Ectodermal cell (in vitro differentiated cells): ENCODE measurements around the gene DEFB131A.
"Not testable (repeated sequence)": the region's sequence is repeated elsewhere in the genome, so short reads cannot be mapped to it uniquely, and the experiment has no call there.

ENCODE experiments used
- H3K27ac ChIP-seq: 2 replicates; pipeline ENCODE4 v1.7.0; 2013; ENCODE audit warnings: mild to moderate bottlenecking, low read depth, low read length; ENCODE audit not compliant: insufficient read depth, poor library complexity, severe bottlenecking
- H3K27me3 ChIP-seq: 2 replicates; pipeline ENCODE4 v1.7.0; 2013; ENCODE audit warnings: mild to moderate bottlenecking, low read length; ENCODE audit not compliant: insufficient read depth, control insufficient read depth, poor library complexity, severe bottlenecking
- H3K36me3 ChIP-seq: one replicate; pipeline ENCODE4 v1.7.0; 2013; ENCODE audit warnings: low read length; ENCODE audit not compliant: control insufficient read depth, insufficient read depth
- H3K4me1 ChIP-seq: one replicate; pipeline ENCODE4 v1.7.0; 2013; ENCODE audit warnings: low read length; ENCODE audit not compliant: control insufficient read depth, insufficient read depth
- H3K4me3 ChIP-seq: 2 replicates; pipeline ENCODE4 v1.7.0; 2013; ENCODE audit warnings: low read depth, low read length, control low read depth; ENCODE audit not compliant: insufficient read depth
- H3K9me3 ChIP-seq: 2 replicates; pipeline ENCODE4 v1.7.0; 2013; ENCODE audit warnings: mild to moderate bottlenecking, low read length, moderate library complexity; ENCODE audit not compliant: control insufficient read depth
- WGBS, 2 experiments: methylation state at CpG; one replicate each; pipeline ENCODE4 v1.1.7; 2013; ENCODE audit warnings: missing lambda C conversion rate in 2 of 2; 5-methylcytosine and 5-hydroxymethylcytosine counted together

Gene DEFB131A

DNA sequence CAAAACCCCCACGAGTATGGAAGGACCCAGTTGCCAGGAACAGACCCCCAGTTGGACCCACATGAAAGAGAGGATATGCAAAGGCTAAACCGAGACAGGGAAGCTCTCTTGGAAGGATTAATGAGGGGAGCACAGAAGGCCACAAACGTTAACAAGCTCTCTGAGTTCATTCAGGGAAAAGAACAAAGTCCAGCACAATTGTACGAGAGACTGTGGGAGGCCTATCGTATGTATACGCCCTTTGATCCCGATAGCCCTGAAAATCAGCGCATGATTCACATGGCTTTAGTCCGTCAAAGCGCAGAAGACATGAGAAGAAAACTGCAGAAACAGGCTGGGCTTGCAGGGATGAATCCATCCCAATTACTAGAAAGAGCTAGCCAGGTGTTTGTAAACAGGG is 8.0 kb downstream of the DEFB131A start:
- H3K4me3 ChIP-seq, H3K4me1 ChIP-seq, H3K27ac ChIP-seq, H3K9me3 ChIP-seq, H3K36me3 ChIP-seq, H3K27me3 ChIP-seq: not testable (repeated sequence)
- 87 to 92% methylated on average over 9 to 10 of the region's 10 CpGs for WGBS, 2 experiments

GRCh38 chr4:9454284-9454683 is 10.1 kb downstream of the DEFB131A start:
- not testable (repeated sequence) for H3K27me3 ChIP-seq, H3K4me1 ChIP-seq, H3K9me3 ChIP-seq, H3K36me3 ChIP-seq, H3K27ac ChIP-seq, H3K4me3 ChIP-seq
- 70 to 78% methylated on average over 6 of the region's 6 CpGs for WGBS, 2 experiments

DNA sequence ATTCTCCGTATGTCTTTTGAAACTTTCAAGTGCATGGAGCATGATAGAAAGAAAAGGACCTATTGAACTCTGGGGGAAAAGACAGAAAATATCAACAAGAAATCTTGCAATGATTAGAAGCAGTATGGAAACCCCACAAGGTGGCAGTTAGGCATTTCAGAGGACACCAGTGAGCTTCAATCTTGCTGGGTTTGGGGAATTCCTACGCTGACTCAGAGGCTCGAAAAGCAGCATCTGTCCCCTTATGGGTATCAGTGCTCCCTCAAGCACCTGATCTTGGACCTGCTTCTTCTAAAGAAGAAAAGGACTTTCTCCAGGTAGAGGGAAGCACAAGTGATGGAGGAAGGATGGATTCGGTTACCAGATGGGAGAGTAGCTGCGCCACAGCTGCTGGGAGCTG is 10.8 kb downstream of the DEFB131A start:
- not testable (repeated sequence) for H3K27me3 ChIP-seq, H3K27ac ChIP-seq, H3K4me1 ChIP-seq, H3K4me3 ChIP-seq, H3K36me3 ChIP-seq, H3K9me3 ChIP-seq
- WGBS, 2 experiments, result 60 to 66% methylated on average over 3 to 4 of the region's 5 CpGs

- not testable (repeated sequence) for H3K36me3 ChIP-seq, H3K9me3 ChIP-seq, H3K27me3 ChIP-seq, H3K4me3 ChIP-seq, H3K27ac ChIP-seq, H3K4me1 ChIP-seq
- WGBS, 2 experiments, result no CpG with 5 or more reads among the region's 8 CpGs
These were observed 35.3 kb downstream of the DEFB131A start for GRCh38 chr4:9479466-9479865.

DNA sequence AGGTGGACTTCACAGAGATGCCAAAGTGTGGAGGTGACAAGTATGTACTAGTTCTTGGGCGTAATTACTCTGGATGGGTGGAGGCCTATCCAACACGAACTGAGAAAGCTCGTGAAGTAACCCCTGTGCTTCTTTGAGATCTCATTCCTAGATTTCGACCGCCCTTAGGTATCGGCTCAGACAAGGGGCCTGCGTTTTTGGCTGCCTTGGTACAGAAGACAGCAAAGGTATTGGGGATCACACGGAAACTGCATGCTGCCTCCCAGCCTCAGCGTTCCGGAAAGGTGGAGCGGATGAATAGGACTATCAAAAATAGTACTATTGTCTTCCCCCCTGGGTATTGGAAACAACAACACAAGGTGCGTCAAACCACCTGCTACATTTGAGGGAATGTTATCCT is 35.9 kb downstream of the DEFB131A start:
- WGBS, 2 experiments, result 92% methylated on average over 12 of the region's 12 CpGs
- H3K27me3 ChIP-seq, H3K4me3 ChIP-seq, H3K4me1 ChIP-seq, H3K9me3 ChIP-seq, H3K27ac ChIP-seq, H3K36me3 ChIP-seq: not testable (repeated sequence)

- H3K9me3 ChIP-seq, H3K27ac ChIP-seq, H3K4me3 ChIP-seq, H3K36me3 ChIP-seq, H3K27me3 ChIP-seq, H3K4me1 ChIP-seq: not testable (repeated sequence)
- WGBS, 2 experiments, result 84 to 86% methylated on average over 9 of the region's 11 CpGs
These were observed 38.7 kb downstream of the DEFB131A start for GRCh38 chr4:9482871-9483270.

GRCh38 chr4:9483682-9484081 is 39.5 kb downstream of the DEFB131A start:
- not testable (repeated sequence) for H3K4me3 ChIP-seq, H3K36me3 ChIP-seq, H3K9me3 ChIP-seq, H3K27me3 ChIP-seq, H3K4me1 ChIP-seq, H3K27ac ChIP-seq
- 85% methylated on average over 10 of the region's 10 CpGs for WGBS, 2 experiments

DNA sequence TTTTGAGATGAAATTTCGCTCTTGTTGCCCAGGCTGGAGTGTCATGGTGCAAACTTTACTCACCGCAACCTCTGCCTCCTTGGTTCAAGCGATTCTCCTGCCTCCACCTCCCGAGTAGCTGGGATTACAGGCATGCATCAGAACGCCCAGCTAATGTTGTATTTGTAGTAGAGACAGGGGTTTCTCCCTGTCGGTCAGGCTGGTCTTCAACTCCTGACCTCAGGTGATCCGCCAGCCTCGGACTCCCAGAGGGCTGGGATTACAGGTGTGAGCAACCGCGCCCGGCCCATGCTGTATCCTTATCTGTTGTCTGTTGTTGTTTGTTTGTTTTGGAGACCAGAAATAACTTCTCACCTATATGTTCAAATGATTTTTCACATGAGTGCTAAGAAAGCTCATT is 42.7 kb downstream of the DEFB131A start:
- H3K4me1 ChIP-seq, H3K36me3 ChIP-seq, H3K27me3 ChIP-seq, H3K4me3 ChIP-seq, H3K27ac ChIP-seq, H3K9me3 ChIP-seq: not testable (repeated sequence)
- 82 to 88% methylated on average over 11 of the region's 11 CpGs for WGBS, 2 experiments

- not testable (repeated sequence) for H3K27ac ChIP-seq, H3K9me3 ChIP-seq, H3K36me3 ChIP-seq, H3K4me1 ChIP-seq, H3K27me3 ChIP-seq, H3K4me3 ChIP-seq
- WGBS, 2 experiments, result 92 to 93% methylated on average over 10 to 12 of the region's 15 CpGs
These were observed 44.6 kb downstream of the DEFB131A start for GRCh38 chr4:9488796-9489195.

DNA sequence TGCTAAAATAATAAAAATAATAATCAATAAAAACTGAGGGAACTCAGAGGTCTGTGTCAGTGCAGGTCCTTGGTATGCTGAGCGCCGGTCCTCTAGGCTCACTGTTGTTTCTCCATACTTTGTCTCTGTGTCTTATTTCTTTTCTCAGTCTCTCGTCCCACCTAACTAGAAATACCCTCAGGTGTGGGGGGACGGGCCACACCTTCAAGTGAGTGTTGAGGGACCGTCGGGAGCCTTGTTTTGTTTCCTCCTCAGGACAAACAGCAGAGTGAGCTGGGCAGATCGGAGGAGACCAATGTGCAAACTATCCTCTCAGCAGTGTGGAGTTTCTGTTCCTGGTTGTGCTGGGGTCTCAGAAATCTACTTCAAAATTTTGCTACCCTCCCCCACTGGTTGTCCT is 46.3 kb downstream of the DEFB131A start:
- WGBS, 2 experiments, result 68 to 72% methylated on average over 7 of the region's 7 CpGs
- not testable (repeated sequence) for H3K4me3 ChIP-seq, H3K36me3 ChIP-seq

GRCh38 chr4:9490986-9491385 is 46.8 kb downstream of the DEFB131A start:
- not testable (repeated sequence) for H3K27ac ChIP-seq, H3K36me3 ChIP-seq, H3K4me1 ChIP-seq, H3K9me3 ChIP-seq, H3K4me3 ChIP-seq, H3K27me3 ChIP-seq
- 71 to 81% methylated on average over 14 to 17 of the region's 17 CpGs for WGBS, 2 experiments

More for the DNA sequence above, 46.3 kb downstream of the DEFB131A start:
- H3K27ac ChIP-seq, H3K9me3 ChIP-seq, H3K4me1 ChIP-seq, H3K27me3 ChIP-seq: not testable (repeated sequence)
